H1 (cell line): ENCODE data around the gene SELPLG. TPM values are rescaled to one million over a fixed set of nuclear protein-coding genes. Genes with fewer than 3 reads are reported as not detected.

Experiments used
- CHD7 ChIP-seq: fragments of 300-600 bp; sonication (generic); IDR thresholded peaks from 2 replicates; pipeline ENCODE4 v1.7.1; 2012; ENCODE audit warnings: low read length, moderate library complexity, mild to moderate bottlenecking, inconsistent platforms; ENCODE audit not compliant: insufficient replicate concordance
- TAF1 ChIP-seq: IDR thresholded peaks from 2 replicates; pipeline ENCODE4 v1.6.1; 2011; ENCODE audit warnings: mild to moderate bottlenecking, low read depth, low read length
- polyA plus RNA-seq, 7 experiments: library from polyadenylated mRNA; depleted of rRNA in 3 of 7; stranded (reverse) in 5 of 7; unstranded in 2 of 7; fragments of >200 nt in 5 of 7; fragments of 200-250 nt in 2 of 7; gene quantifications; 1 replicate in 5 of 7; 2 replicates in 1 of 7; 4 replicates in 1 of 7; pipeline versions ENCODE4 v1.2.1 to v1.2.3, GENCODE V29; 2011 to 2013; ENCODE audit warnings: missing spikeins in 2 of 7, mixed read lengths in 2 of 7
- total RNA-seq: library from RNA; stranded (reverse); fragmentation: NEBNext Ultra II Directional; extraction: Animal tissue kit (Norgen Biotek cat#: 25700); gene quantifications from 2 replicates; pipeline ENCODE4 v1.2.1, GENCODE V29; 2021

The SELPLG gene
- total and polyA plus RNA-seq, 2 of the 8 experiments (the other 6 are each of a cell fraction or from before 2014, with no cell fraction given): 0.18 TPM; not detected in 1

GRCh38 chr12:108575199-108575912 lies 58.3 kb downstream of the SELPLG start (continued):
- TF ChIP-seq CHD7: no peak
- no peak for TF ChIP-seq TAF1
- TF ChIP-seq, all 59 proteins: peak for 0
